GM18951 (cell line): ENCODE measurements around the gene APOA1.
"Not testable (repeated sequence)": the region's sequence is repeated elsewhere in the genome, so short reads cannot be mapped to it uniquely, and the experiment has no call there.

Experiments used
- POLR2A ChIP-seq: IDR thresholded peaks from 4 replicates; pipeline ENCODE4 v1.6.1; 2011; ENCODE audit warnings: mild to moderate bottlenecking; ENCODE audit not compliant: insufficient read length, insufficient read depth; ENCODE audit errors: extremely low read depth
- in situ Hi-C: fragments of 300-500 bp; cut with MboI; formaldehyde crosslinking; loops from one replicate; pipeline ENCODE4 v1.12.0; 2022; ENCODE audit warnings: low sequenced_read_pairs, mixed read lengths, inconsistent platforms; ENCODE audit not compliant: unreplicated experiment

APOA1 gene

GRCh38 chr11:116835042-116835772 is 2.2 kb downstream of the APOA1 start:
- in situ Hi-C loops, result no loop called here
- no peak for TF ChIP-seq POLR2A

- in situ Hi-C loops, result not testable (repeated sequence)
These were observed 2.8 kb downstream of the APOA1 start for GRCh38 chr11:116834535-116835041.

GRCh38 chr11:116833816-116834534 is 3.4 kb downstream of the APOA1 start:
- in situ Hi-C loops, result no loop called here
- TF ChIP-seq POLR2A, result no peak

GRCh38 chr11:116833491-116833815 is 4.0 kb downstream of the APOA1 start:
- in situ Hi-C loops, result no loop called here
- no peak for TF ChIP-seq POLR2A

GRCh38 chr11:116832350-116833290 is 4.8 kb downstream of the APOA1 start:
- no peak for TF ChIP-seq POLR2A
- in situ Hi-C loops, result no loop called here

GRCh38 chr11:116831790-116832349 is 5.6 kb downstream of the APOA1 start:
- no peak for TF ChIP-seq POLR2A
- in situ Hi-C loops, result no loop called here

- no peak for TF ChIP-seq POLR2A
- in situ Hi-C loops, result no loop called here
These were observed 7.1 kb downstream of the APOA1 start for GRCh38 chr11:116830184-116830912.

- in situ Hi-C loops, result no loop called here
- no peak for TF ChIP-seq POLR2A
These were observed 7.8 kb downstream of the APOA1 start, which contains the start of gene APOC3 for GRCh38 chr11:116829525-116830183. Gene APOC3 (plus strand): TSS chr11:116829907. CDS start chr11:116830583, 676 bp downstream.

GRCh38 chr11:116828632-116829524 is 8.5 kb downstream of the APOA1 start:
- in situ Hi-C loops, result no loop called here
- TF ChIP-seq POLR2A, result no peak

GRCh38 chr11:116827461-116827860 is 10.0 kb downstream of the APOA1 start:
- in situ Hi-C loops, result no loop called here
- no peak for TF ChIP-seq POLR2A
